H1 (cell line): ENCODE data around the gene RBM18.

Experiments
- CHD1 ChIP-seq: IDR thresholded peaks from 2 replicates; pipeline ENCODE4 v1.6.1; 2012; ENCODE audit warnings: low read depth, low read length, improper control_type of control experiment
- CTCF ChIP-seq, 3 experiments: IDR thresholded peaks; 1 replicate in 2 of 3; 2 replicates in 1 of 3; pipeline versions ENCODE4 v1.5.1 to v1.6.1; 2011; ENCODE audit warnings: low read length in 3 of 3, mild to moderate bottlenecking in 3 of 3, inconsistent platforms in 2 of 3, low read depth in 1 of 3, moderate library complexity in 1 of 3; ENCODE audit not compliant: insufficient read depth in 1 of 3; ENCODE audit errors: control extremely low read depth in 1 of 3
- POLR2A ChIP-seq, 2 experiments: IDR thresholded peaks; 1 replicate in 1 of 2; 2 replicates in 1 of 2; pipeline ENCODE4 v1.6.1; 2011; ENCODE audit warnings: low read depth in 2 of 2, low read length in 2 of 2, mild to moderate bottlenecking in 2 of 2; ENCODE audit errors: control extremely low read depth in 1 of 2

- no peak for TF ChIP-seq CHD1
- no peak for TF ChIP-seq POLR2A (IDR thresholded peaks at IDR 0.05; ENCODE audit: control extremely low read depth in 1 of 2, low read depth in 2 of 2, low read length in 2 of 2)
- no peak for TF ChIP-seq CTCF (IDR thresholded peaks at IDR 0.05; ENCODE audit: control extremely low read depth in 1 of 3, insufficient read depth in 1 of 3, low read depth in 1 of 3, low read length in 3 of 3)
Observed at GRCh38 chr9:122228568-122229484, 35.8 kb downstream of the RBM18 start, which contains the start of gene LHX6.
